H9 (cell line): ENCODE measurements around the gene SLC6A8. TPM values are rescaled to one million over a fixed set of nuclear protein-coding genes. Genes with fewer than 3 reads are reported as not detected.

Experiments used
- DNase-seq: peaks from one replicate; pipeline ENCODE4 v3.0.0-alpha.2; 2017
- H2AFZ ChIP-seq: one replicate; pipeline ENCODE4 v1.6.1; 2013; ENCODE audit warnings: mild to moderate bottlenecking, low read length, control low read depth, moderate library complexity
- H2AK5ac ChIP-seq: 2 replicates; pipeline ENCODE4 v1.6.1; 2013; ENCODE audit warnings: low read length, control low read depth, mixed read lengths; ENCODE audit not compliant: insufficient read length
- H2BK120ac ChIP-seq: one replicate; pipeline ENCODE4 v1.6.1; 2013; ENCODE audit warnings: low read depth, mild to moderate bottlenecking, low read length, control low read depth, inconsistent platforms; ENCODE audit not compliant: poor library complexity, severe bottlenecking
- H2BK12ac ChIP-seq: 2 replicates; pipeline ENCODE4 v1.6.1; 2013; ENCODE audit warnings: low read length, control low read depth, mixed read lengths, low read depth; ENCODE audit not compliant: insufficient read length
- H2BK15ac ChIP-seq: 2 replicates; pipeline ENCODE4 v1.6.1; 2013; ENCODE audit warnings: low read depth, low read length, control low read depth
- H2BK20ac ChIP-seq: one replicate; pipeline ENCODE4 v1.6.1; 2013; ENCODE audit warnings: low read depth, mild to moderate bottlenecking, low read length, control low read depth, inconsistent platforms; ENCODE audit not compliant: poor library complexity, severe bottlenecking
- H2BK5ac ChIP-seq: 2 replicates; pipeline ENCODE4 v1.6.1; 2013; ENCODE audit warnings: low read length, control low read depth, mixed read lengths; ENCODE audit not compliant: insufficient read length
- H3K14ac ChIP-seq: 2 replicates; pipeline ENCODE4 v1.6.1; 2013; ENCODE audit warnings: low read length, control low read depth; ENCODE audit not compliant: insufficient read depth
- H3K18ac ChIP-seq: 2 replicates; pipeline ENCODE4 v1.6.1; 2013; ENCODE audit warnings: low read depth, mild to moderate bottlenecking, mixed read lengths, low read length, control low read depth; ENCODE audit not compliant: insufficient read length
- H3K23ac ChIP-seq: 2 replicates; pipeline ENCODE4 v1.6.1; 2013; ENCODE audit warnings: low read length, control low read depth, mixed read lengths, low read depth; ENCODE audit not compliant: insufficient read length
- H3K23me2 ChIP-seq: 2 replicates; pipeline ENCODE4 v1.6.1; 2013; ENCODE audit warnings: low read depth, mild to moderate bottlenecking, mixed read lengths, low read length, control low read depth; ENCODE audit not compliant: insufficient read length, poor library complexity, severe bottlenecking
- H3K27ac ChIP-seq: 2 replicates; pipeline ENCODE4 v1.5.1; 2013; ENCODE audit warnings: low read length, control low read depth, mixed read lengths, low read depth; ENCODE audit not compliant: insufficient read length
- H3K27me3 ChIP-seq: 2 replicates; pipeline ENCODE4 v1.6.1; 2013; ENCODE audit warnings: low read length, control low read depth, inconsistent platforms; ENCODE audit not compliant: insufficient read depth
- H3K4ac ChIP-seq: 2 replicates; pipeline ENCODE4 v1.6.1; 2013; ENCODE audit warnings: low read depth, mild to moderate bottlenecking, control low read depth, inconsistent platforms, low read length, moderate library complexity
- H3K4me1 ChIP-seq: 2 replicates; pipeline ENCODE4 v1.6.1; 2013; ENCODE audit warnings: low read length, control low read depth, inconsistent platforms; ENCODE audit not compliant: insufficient read depth
- H3K4me2 ChIP-seq: 2 replicates; pipeline ENCODE4 v1.6.1; 2013; ENCODE audit warnings: low read length, control low read depth, mixed read lengths; ENCODE audit not compliant: insufficient read length, insufficient read depth
- H3K56ac ChIP-seq: 2 replicates; pipeline ENCODE4 v1.6.1; 2013; ENCODE audit warnings: low read depth, mild to moderate bottlenecking, mixed read lengths, low read length, control low read depth; ENCODE audit not compliant: insufficient read length
- H3K79me1 ChIP-seq: 2 replicates; pipeline ENCODE4 v1.6.1; 2013; ENCODE audit warnings: low read depth, mild to moderate bottlenecking, moderate library complexity, low read length, control low read depth, inconsistent platforms; ENCODE audit not compliant: insufficient read depth, poor library complexity, severe bottlenecking
- H3K79me2 ChIP-seq: 2 replicates; pipeline ENCODE4 v1.6.1; 2013; ENCODE audit warnings: low read length, control low read depth, inconsistent platforms; ENCODE audit not compliant: insufficient read depth
- H3K9ac ChIP-seq: 2 replicates; pipeline ENCODE4 v1.6.1; 2013; ENCODE audit warnings: low read length, control low read depth, mixed read lengths; ENCODE audit not compliant: insufficient read length; ENCODE audit errors: extremely low read depth
- H3K9me3 ChIP-seq: one replicate; pipeline ENCODE4 v1.6.1; 2013; ENCODE audit warnings: low read depth, low read length, inconsistent platforms; ENCODE audit not compliant: control insufficient read depth
- H3T11ph ChIP-seq: one replicate; pipeline ENCODE4 v1.6.1; 2013; ENCODE audit warnings: mild to moderate bottlenecking, low read length, control low read depth, inconsistent platforms
- H4K20me1 ChIP-seq: one replicate; pipeline ENCODE4 v1.6.1; 2013; ENCODE audit not compliant: control insufficient read depth, insufficient read length, insufficient read depth
- H4K5ac ChIP-seq: 2 replicates; pipeline ENCODE4 v1.6.1; 2013; ENCODE audit warnings: low read depth, mild to moderate bottlenecking, mixed read lengths, low read length, control low read depth; ENCODE audit not compliant: insufficient read length
- H4K8ac ChIP-seq: replicated peaks from 2 replicates; pipeline ENCODE4 v1.6.1; 2013; ENCODE audit warnings: low read length, control low read depth, mixed read lengths, low read depth; ENCODE audit not compliant: insufficient read length
- H4K91ac ChIP-seq: 2 replicates; pipeline ENCODE4 v1.6.1; 2013; ENCODE audit warnings: low read depth, mild to moderate bottlenecking, moderate library complexity, mixed read lengths, low read length, control low read depth; ENCODE audit not compliant: insufficient read length
- H3K27ac Mint-ChIP-seq, 3 experiments: 2 replicates in 2 of 3; 3 replicates in 1 of 3; pipeline ENCODE4 v1.8.0; 2020 to 2021; ENCODE audit warnings: mixed read lengths in 3 of 3, mild to moderate bottlenecking in 1 of 3, moderate library complexity in 1 of 3
- H3K27me3 Mint-ChIP-seq: 2 replicates; pipeline ENCODE4 v1.8.0; 2021; ENCODE audit warnings: low read depth, mild to moderate bottlenecking, moderate library complexity, mixed read lengths
- H3K36me3 Mint-ChIP-seq, 3 experiments: 2 replicates in 2 of 3; 3 replicates in 1 of 3; pipeline ENCODE4 v1.8.0; 2020 to 2021; ENCODE audit warnings: low read depth in 3 of 3, mixed read lengths in 3 of 3; ENCODE audit not compliant: insufficient read depth in 1 of 3
- H3K4me1 Mint-ChIP-seq, 2 experiments: 2 replicates each; pipeline ENCODE4 v1.8.0; 2020; ENCODE audit warnings: mixed read lengths in 2 of 2
- H3K4me3 Mint-ChIP-seq, 2 experiments: 2 replicates in 1 of 2; 3 replicates in 1 of 2; pipeline ENCODE4 v1.8.0; 2020 to 2021; ENCODE audit warnings: mild to moderate bottlenecking in 2 of 2, mixed read lengths in 2 of 2, moderate library complexity in 1 of 2
- H3K9me3 Mint-ChIP-seq, 2 experiments: 2 replicates in 1 of 2; 3 replicates in 1 of 2; pipeline ENCODE4 v1.8.0; 2020; ENCODE audit warnings: mild to moderate bottlenecking in 2 of 2, mixed read lengths in 2 of 2, moderate library complexity in 1 of 2
- WGBS: extraction: QIAGEN DNeasy Blood & Tissue Kit; methylation state at CpG from one replicate; pipeline ENCODE4 v1.1.7; 2013; ENCODE audit warnings: missing lambda C conversion rate, low lambda C conversion rate, mixed read lengths; ENCODE audit not compliant: insufficient read length; ENCODE audit errors: extremely low coverage; 5-methylcytosine and 5-hydroxymethylcytosine counted together
- total RNA-seq: library from RNA; stranded (reverse); gene quantifications from 2 replicates; pipeline ENCODE4 v1.2.1, GENCODE V29; 2021
- TF ChIP-seq, protein P1 (sequence below): fragments of 200-600 bp; sonication (generic); conservative IDR thresholded peaks from 3 replicates; pipeline ENCODE4 v1.8.0; 2021; ENCODE audit warnings: antibody characterized with exemption, mild to moderate bottlenecking

Gene SLC6A8
- total RNA-seq, 1 experiment from 2014 or later = 229 TPM

DNA sequence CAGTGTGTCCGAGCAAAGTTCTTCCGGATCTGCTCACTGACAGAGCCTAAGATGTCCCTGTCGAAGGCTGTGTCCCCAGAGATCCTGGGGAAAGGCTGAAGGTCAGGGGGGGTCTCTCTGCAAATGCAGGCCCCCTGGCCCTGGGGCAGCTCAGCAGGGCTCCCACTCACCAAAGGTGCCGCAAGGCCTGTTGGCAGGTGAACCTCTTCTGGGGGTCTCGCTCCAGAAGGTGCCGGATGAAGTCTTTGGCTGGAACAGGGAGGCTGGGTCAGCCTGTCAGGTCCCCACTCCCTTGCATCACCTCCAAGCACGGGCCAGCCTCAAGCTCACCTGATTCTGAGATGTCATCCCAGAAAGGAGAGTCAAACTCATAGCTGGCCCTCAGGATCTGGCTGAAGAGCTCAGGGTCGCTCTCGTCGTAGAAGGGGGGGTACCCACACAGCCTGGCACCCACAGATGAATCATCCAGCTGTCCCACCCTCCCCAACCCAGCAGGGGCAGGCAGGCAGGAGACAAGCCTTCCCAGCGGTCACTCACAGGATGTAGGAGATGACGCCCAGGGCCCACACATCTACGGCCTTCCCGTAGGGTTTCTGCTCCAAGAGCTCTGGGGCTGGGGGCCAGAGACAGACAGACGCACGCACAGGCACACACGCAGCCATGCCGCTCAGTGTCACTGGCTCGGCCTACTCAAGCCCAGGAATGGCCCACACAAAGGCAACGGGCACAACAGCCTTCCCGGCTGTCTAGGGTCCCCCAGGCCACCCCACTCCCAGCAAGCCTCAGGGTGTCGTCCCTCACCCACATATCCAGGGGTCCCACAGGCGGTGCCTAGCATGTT, 16.8 kb upstream of the SLC6A8 start:
- H3K56ac ChIP-seq = no peak overlapping the region
- peaks cover 64 to 78% of the 10 kb centered on the region in 2 experiments for H3K9me3 Mint-ChIP-seq
- WGBS = no CpG with 5 or more reads among the region's 23 CpGs

More for the DNA sequence above, 16.8 kb upstream of the SLC6A8 start:
- no peaks in the 10 kb centered on the region for H3K23me2 ChIP-seq
- H3K18ac ChIP-seq = no peak overlapping the region
- H3T11ph ChIP-seq = no peak overlapping the region
- H3K4me3 Mint-ChIP-seq = no peak overlapping the region; a peak in 1 of 5 replicates
- peaks cover 7% of the 10 kb centered on the region for H3K9me3 ChIP-seq
- no peak overlapping the region for H4K8ac ChIP-seq
- no peak overlapping the region for H3K9ac ChIP-seq
- no peaks in the 10 kb centered on the region for H3K79me1 ChIP-seq
- peaks cover 14 to 28% of the 10 kb centered on the region in 2 experiments for H3K4me1 Mint-ChIP-seq
- no peak overlapping the region for H3K14ac ChIP-seq
- H3K79me2 ChIP-seq = no peaks in the 10 kb centered on the region
- no peaks in the 10 kb centered on the region for H3K4me1 ChIP-seq
- no peak overlapping the region for H4K91ac ChIP-seq
- H3K36me3 Mint-ChIP-seq = peaks cover 2 to 17% (median 10%) of the 10 kb centered on the region in 3 experiments; a peak in 6 of 7 replicates
- H3K4me2 ChIP-seq = no peak overlapping the region
- no peak for DNase-seq
- H3K27me3 ChIP-seq = no peaks in the 10 kb centered on the region; the same call in 1 of the 2 replicates
- H2BK5ac ChIP-seq = no peak overlapping the region
- peaks cover 36% of the 10 kb centered on the region for H3K27me3 Mint-ChIP-seq
- no peak overlapping the region for H3K27ac ChIP-seq
- no peak overlapping the region for H2AFZ ChIP-seq
- H2AK5ac ChIP-seq = no peak overlapping the region
- no peaks in the 10 kb centered on the region for H4K20me1 ChIP-seq
- H3K23ac ChIP-seq = no peak overlapping the region
- H3K27ac Mint-ChIP-seq = no peak overlapping the region
- no peak overlapping the region for H4K5ac ChIP-seq
- TF ChIP-seq, protein P1, sequence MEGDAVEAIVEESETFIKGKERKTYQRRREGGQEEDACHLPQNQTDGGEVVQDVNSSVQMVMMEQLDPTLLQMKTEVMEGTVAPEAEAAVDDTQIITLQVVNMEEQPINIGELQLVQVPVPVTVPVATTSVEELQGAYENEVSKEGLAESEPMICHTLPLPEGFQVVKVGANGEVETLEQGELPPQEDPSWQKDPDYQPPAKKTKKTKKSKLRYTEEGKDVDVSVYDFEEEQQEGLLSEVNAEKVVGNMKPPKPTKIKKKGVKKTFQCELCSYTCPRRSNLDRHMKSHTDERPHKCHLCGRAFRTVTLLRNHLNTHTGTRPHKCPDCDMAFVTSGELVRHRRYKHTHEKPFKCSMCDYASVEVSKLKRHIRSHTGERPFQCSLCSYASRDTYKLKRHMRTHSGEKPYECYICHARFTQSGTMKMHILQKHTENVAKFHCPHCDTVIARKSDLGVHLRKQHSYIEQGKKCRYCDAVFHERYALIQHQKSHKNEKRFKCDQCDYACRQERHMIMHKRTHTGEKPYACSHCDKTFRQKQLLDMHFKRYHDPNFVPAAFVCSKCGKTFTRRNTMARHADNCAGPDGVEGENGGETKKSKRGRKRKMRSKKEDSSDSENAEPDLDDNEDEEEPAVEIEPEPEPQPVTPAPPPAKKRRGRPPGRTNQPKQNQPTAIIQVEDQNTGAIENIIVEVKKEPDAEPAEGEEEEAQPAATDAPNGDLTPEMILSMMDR = no peak
- no peak overlapping the region for H2BK12ac ChIP-seq
- no peak overlapping the region for H2BK120ac ChIP-seq
- no peak overlapping the region for H2BK15ac ChIP-seq
- H3K4ac ChIP-seq = no peak overlapping the region
- no peak overlapping the region for H2BK20ac ChIP-seq
